ENCODE data around the gene PRKCE.

DNA sequence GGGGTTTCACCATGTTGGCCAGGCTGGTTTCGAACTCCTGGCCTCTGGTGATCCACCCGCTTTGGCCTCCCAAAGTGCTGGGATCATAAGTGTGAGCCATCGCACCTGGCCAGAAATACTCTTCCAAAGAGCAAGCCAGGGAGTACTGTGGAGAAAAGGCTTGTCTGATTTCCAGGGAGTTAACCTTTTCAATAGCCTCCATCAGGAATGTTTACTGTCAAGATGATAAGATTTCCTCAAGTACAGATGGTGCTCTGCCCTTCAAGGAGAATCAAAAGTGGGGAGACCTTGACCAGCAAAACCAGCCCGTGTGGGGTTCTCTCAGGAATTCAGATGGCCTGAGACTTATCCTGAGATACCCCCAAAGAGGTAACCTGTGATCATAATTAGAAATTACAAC lies 237.2 kb downstream of the PRKCE start:
- TF ChIP-seq ZNF274 (IDR thresholded peaks at IDR 0.05; ENCODE audit: low read depth, low read length) = no peak
- TF ChIP-seq YY1 (IDR thresholded peaks at IDR 0.05; ENCODE audit: insufficient read depth, insufficient read length) = no peak

Measured in NT2/D1 (cell line).